NCI-H2029 (cell line): Measurements from ENCODE around the gene ZNF283.

ENCODE experiments used
- DNase-seq: peaks from one replicate; lab custom pipeline; 2025; lab: John Stamatoyannopoulos, UW

Gene ZNF283

DNA sequence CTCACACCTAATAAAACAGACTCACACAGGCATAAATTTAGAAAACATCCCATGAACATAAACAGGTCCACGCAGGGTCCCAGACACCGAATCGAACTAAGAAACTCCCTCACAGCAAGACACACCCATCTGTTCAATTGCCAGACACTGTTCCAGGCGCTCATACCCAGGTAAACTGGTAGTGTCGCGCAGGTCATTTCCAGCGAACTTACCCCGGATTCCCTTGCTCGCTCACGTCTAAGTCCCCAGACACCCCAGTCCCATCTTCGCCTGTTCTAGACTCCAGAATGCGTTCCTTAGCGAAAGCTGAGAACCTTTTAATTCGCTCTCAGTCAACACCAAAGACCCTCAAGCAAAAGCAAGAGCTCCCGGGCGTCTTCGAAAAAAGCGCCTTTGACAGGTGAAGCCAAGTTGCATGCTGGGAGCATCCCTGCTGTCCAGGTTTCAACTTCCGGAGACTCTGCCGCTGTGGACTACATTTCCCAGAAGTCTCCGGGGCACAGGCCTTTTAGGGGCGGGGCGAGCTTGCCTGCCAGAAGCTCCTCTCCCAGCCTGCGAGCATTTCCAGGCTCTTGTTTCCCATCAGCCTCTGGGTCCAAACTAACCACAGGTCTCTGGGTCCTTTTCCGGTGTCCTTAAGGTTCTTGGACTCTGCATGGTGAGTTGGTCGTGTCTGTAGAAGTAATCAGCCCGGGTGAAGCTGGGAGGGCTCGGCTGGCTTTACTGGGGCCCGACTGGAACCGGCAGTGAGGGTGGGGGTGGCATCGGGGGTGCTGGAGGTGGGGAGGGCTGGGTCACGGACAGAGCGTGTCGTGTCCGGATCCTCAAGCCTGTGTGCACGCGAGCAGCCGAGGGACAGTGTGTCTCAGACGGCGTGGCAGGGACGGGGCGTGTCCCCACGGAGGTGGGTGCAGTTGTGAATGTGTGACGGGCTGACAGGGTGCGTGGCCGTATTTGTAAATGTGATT, at the start of gene ZNF283:
Gene ZNF283 (plus strand): TSS at position 535 of the 968 bp plus-strand sequence. CDS start 6,184 bp downstream, outside the sequence.
- DNase-seq: peak; percentile 93

- peak; percentile 95 for DNase-seq
These were observed 48.5 kb upstream of the ZNF283 start for GRCh38 chr19:43778651-43779050.

DNA sequence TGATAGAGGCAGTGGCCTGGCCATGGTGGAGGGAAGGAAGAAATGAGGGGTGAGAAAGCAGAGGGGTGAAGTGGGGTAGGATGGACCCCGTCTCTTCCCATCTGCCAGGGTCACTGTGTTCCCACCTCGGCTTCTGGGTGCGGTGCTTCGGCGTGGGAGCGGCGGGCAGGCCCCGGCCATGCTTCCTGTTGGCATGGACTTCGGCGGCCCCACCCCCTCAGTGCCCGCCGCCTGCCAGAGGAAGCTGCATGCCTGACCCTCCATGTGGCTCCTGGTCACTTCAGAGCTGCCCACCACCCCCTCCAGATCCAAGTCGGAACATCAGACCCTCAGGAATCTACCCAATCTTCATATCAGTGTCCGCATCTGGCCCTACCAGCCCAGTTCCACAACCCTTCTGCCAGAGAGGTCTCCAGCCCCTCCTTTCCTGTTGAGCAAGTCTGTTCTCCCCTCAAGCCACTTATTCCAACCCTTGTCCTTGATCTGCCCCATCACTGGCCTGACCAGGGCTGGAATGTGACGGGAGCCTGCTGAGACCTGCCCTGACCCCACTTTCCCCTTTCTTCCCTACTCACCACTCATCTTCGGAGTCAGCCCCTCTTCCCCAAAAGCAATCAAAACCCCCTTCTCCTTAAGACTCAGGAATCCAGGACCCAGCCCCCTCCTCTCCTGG, 47.8 kb upstream of the ZNF283 start:
- no peak for DNase-seq

- DNase-seq: no peak
These were observed 47.3 kb upstream of the ZNF283 start for GRCh38 chr19:43779820-43780219.

- no peak for DNase-seq
These were observed 46.2 kb upstream of the ZNF283 start, which contains the start of gene KCNN4 for GRCh38 chr19:43780706-43781525. Gene KCNN4 (minus strand): TSS chr19:43780973. CDS start chr19:43780861, 112 bp downstream.

- no peak for DNase-seq
These were observed 45.4 kb upstream of the ZNF283 start for GRCh38 chr19:43781630-43782310.

- DNase-seq: no peak
These were observed 44.8 kb upstream of the ZNF283 start for GRCh38 chr19:43782311-43782660.

DNA sequence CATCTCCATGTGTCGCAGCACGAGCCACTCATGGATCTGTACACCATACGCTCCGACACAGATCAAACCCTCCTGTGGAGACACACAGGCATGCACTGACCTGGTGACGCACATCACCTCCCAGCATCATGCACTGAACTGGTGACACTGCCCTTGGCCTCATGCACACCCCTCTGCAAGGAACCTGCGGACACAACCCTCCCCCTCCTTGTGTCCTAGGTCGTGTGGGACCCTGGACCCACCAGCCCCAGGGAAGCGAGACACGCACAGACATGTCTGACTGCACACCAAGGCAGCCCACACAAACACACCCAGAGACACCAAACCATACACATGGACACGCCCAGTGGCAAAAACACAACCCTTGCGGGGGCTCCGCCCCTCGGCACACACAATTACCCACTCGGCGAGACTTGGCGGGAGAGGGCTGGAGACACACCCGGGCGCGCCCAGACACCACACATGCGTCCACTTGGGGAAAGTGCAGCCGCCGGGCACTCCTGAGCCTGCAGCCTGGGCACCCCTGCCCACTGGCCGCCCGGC, 44.4 kb upstream of the ZNF283 start:
- DNase-seq: no peak

DNA sequence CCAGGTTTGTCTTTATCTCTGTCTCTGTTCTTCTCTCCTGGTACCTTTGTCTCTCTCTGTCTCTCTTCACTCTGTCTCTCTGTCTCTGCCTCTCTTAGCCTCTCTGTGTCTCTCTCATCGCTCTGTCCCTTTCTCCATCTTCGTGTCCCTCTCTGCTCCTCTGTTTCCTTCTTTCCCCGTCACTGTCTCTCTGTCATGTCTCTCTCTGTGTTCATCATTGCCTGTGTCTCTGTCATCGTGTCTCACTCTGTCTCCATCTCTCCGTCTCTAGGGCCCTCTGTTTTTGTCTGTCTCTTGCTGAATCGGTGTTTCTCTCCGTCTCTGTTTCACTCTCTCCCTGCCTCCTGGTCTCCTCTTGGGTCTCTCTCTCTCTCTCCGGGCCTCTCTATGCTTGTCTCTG, 43.5 kb upstream of the ZNF283 start:
- no peak for DNase-seq

DNA sequence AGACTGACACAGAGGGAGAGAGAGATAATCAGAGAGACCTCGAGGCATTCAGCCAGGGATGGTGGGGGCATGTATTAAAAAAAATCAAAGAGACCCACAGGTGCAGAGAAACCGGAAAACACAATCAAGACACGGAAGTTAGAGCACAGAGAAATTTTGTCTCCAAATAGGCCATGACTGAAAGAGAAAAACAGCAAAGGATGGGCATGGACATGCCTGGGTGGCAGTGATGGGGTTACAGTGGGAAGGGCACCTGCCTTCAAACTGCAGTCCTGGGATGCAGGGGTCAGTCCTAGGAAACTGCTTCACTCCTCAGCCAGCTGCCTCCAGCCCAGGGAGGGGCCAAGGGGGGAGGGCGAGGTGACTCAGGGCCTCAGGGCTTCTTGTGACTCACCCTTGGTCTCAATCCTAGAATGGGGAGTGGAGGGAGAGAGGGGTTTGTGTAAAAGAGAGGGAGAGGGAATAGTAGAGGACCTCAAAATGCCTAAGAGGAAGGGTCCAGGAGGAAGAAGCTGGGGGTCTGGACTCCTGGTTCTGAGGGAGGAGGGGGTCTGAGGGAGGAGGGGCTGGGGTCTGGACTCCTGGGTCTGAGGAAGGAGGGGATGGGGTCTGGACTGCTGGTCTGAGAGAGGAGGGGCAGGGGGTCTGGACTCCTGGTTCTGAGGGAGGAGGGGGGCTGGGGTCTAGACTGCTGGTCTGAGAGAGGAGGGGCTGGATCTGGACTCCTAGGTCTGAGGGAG, 42.7 kb upstream of the ZNF283 start:
- no peak for DNase-seq

GRCh38 chr19:43784981-43785808, 41.9 kb upstream of the ZNF283 start:
- peak; percentile 68 for DNase-seq

DNA sequence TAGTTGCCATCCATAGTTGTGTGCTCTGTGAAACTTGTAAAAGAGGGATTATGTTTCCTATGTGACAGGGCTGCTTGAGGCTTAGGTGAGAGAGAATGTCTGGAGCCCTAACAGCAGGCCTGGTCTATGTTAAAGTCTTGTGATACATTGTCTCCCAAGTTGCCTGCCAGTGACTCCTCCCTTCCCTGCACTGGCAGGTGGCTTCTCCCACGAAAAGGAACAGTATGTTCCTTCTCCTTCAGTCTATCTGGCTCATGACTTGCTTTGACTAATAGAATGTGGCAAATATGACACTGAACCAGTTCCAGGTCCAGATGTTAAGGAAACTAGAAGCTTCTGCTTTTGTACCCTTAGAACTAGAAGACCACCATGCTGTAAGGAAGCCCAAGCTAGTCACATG, 40.5 kb upstream of the ZNF283 start:
- no peak for DNase-seq

GRCh38 chr19:43789029-43789428, 38.1 kb upstream of the ZNF283 start:
- no peak for DNase-seq

- no peak for DNase-seq
These were observed 36.5 kb upstream of the ZNF283 start for GRCh38 chr19:43790587-43790986.

- DNase-seq: no peak
These were observed 30.0 kb upstream of the ZNF283 start for GRCh38 chr19:43797118-43797517.

DNA sequence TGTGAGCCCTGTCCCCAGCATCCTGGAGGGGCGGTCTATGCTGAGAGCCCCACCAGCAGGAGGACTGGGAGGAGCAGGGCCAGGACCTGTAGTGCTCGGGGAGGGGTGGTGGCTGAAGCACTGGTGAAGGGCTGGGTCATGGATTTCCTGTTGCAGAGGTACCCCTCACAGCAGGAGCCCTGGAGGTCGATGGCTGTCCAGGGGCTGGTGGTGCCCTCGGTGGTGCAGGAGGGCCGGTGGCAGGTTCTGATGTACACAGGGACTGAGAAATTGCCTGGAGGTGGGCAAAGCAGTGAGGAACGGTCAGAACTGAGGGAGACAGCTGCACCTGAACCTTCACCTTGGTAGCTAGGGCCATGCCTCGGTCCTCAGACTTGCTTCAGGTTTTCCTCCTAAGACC, 29.6 kb upstream of the ZNF283 start:
- DNase-seq: no peak

- DNase-seq: no peak
These were observed 29.0 kb upstream of the ZNF283 start for GRCh38 chr19:43798026-43798545.

- peak; percentile 85 for DNase-seq
These were observed 28.3 kb upstream of the ZNF283 start for GRCh38 chr19:43798546-43799409.
